ENCODE data around the gene COL16A1.

Gene COL16A1

DNA sequence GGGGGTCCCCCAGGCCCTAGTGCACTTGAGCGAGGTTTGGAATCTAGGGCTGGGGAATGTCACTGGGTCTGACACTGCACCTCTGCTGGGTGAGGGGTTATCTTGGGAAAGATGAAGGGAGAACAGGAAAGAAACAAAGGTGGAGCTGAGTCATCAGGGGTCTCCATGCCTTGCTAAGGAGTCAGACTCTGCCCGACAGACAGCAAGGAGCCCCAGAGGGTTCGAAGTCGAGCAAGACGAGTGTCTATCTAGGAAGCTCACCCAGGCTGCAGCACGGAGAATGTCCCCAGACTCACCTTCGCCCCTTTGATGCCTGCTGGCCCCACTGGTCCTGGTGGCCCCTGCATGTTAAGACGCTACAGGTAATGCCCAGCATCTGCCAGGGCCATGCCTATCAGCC is 18.0 kb downstream of the COL16A1 start:
- Histone ChIP-seq H3F3A (ENCODE audit: insufficient read depth, low read length) (no peaks in the 10 kb centered on the region), H3K27ac (ENCODE audit: low read length) (no peak overlapping the region), H3K9me3 (replicated peaks; ENCODE audit: insufficient read depth, low read length) (no peaks in the 10 kb centered on the region), H3K4me1 (ENCODE audit: low read length) (no peaks in the 10 kb centered on the region), H3K27me3 (replicated peaks; ENCODE audit: insufficient read depth, low read length) (peaks cover 96% of the 10 kb centered on the region), H3K9me2 (replicated peaks; ENCODE audit: insufficient read depth, low read length) (no peaks in the 10 kb centered on the region), H2AFZ (ENCODE audit: low read length) (no peak overlapping the region), H3K36me3 (replicated peaks; ENCODE audit: insufficient read depth, low read length) (no peaks in the 10 kb centered on the region), H3K79me2 (ENCODE audit: low read length) (no peaks in the 10 kb centered on the region), H3K4me3 (ENCODE audit: low read length) (no peak overlapping the region), H3K4me2 (ENCODE audit: low read depth, low read length) (no peak overlapping the region), H4K20me1 (ENCODE audit: insufficient read depth, low read length) (no peaks in the 10 kb centered on the region), H3K9ac (ENCODE audit: low read length) (no peak overlapping the region)
- TF ChIP-seq EZH2phosphoT487 (IDR thresholded peaks at IDR 0.05; ENCODE audit: low read length) (no peak), EZH2 (optimal IDR thresholded peaks at IDR 0.05; ENCODE audit: low read depth, low read length) (no peak)
- TF ChIP-seq, protein P1, sequence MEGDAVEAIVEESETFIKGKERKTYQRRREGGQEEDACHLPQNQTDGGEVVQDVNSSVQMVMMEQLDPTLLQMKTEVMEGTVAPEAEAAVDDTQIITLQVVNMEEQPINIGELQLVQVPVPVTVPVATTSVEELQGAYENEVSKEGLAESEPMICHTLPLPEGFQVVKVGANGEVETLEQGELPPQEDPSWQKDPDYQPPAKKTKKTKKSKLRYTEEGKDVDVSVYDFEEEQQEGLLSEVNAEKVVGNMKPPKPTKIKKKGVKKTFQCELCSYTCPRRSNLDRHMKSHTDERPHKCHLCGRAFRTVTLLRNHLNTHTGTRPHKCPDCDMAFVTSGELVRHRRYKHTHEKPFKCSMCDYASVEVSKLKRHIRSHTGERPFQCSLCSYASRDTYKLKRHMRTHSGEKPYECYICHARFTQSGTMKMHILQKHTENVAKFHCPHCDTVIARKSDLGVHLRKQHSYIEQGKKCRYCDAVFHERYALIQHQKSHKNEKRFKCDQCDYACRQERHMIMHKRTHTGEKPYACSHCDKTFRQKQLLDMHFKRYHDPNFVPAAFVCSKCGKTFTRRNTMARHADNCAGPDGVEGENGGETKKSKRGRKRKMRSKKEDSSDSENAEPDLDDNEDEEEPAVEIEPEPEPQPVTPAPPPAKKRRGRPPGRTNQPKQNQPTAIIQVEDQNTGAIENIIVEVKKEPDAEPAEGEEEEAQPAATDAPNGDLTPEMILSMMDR (IDR thresholded peaks at IDR 0.05; ENCODE audit: low read length), result no peak
- no peak for DNase-seq

DNA sequence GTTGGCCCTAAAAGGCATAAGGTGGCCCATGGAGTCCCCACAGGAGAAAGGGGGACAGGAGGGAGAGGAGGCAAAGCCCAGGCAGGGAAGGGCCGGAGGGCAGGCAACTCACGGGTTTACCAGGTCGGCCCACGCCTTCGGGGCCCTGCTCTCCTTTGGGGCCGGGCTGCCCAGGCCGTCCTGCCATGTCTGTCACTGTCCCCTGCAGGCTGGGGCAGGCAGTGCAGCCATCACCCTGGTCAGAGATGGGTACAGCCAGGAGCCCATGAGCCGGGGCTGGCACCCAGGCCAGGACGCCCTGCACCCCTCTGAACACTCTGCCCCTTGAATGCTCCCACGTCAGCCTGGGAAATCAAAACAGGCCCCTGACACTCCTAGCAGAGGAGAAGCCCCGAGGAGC is 19.8 kb downstream of the COL16A1 start:
- DNase-seq, result peak; percentile 16

DNA sequence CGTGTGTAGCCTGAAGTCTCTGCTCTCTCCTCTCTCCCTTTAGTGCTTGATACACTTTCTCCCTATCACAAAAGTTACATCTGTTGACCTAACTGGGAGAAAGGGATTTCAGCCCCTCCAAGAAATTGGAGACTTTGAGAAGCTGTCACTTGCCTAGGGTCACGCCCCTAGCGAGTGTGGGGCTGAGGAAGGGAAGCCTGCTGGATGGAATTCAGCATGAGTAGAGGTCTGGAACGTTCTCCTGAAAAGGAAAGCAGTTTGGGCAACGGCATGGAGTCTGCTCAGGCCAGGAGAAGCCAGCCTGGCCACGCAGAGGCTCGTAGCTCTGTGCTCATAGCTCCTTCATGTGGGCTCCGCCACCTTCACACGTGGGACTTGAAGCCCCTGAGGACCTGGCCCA is 22.4 kb downstream of the COL16A1 start:
- Histone ChIP-seq H2AFZ (ENCODE audit: low read length) (no peak overlapping the region), H3K4me2 (ENCODE audit: low read depth, low read length) (no peak overlapping the region), H3K9ac (ENCODE audit: low read length) (no peak overlapping the region), H3F3A (ENCODE audit: insufficient read depth, low read length) (no peaks in the 10 kb centered on the region), H3K4me3 (ENCODE audit: low read length) (no peak overlapping the region), H3K4me1 (ENCODE audit: low read length) (no peaks in the 10 kb centered on the region), H3K9me3 (replicated peaks; ENCODE audit: insufficient read depth, low read length) (no peaks in the 10 kb centered on the region), H4K20me1 (ENCODE audit: insufficient read depth, low read length) (no peaks in the 10 kb centered on the region), H3K27me3 (replicated peaks; ENCODE audit: insufficient read depth, low read length) (peaks cover 97% of the 10 kb centered on the region), H3K36me3 (replicated peaks; ENCODE audit: insufficient read depth, low read length) (no peaks in the 10 kb centered on the region), H3K9me2 (replicated peaks; ENCODE audit: insufficient read depth, low read length) (no peaks in the 10 kb centered on the region), H3K27ac (ENCODE audit: low read length) (no peak overlapping the region), H3K79me2 (ENCODE audit: low read length) (no peaks in the 10 kb centered on the region)
- DNase-seq, result no peak
- TF ChIP-seq, protein P1 (IDR thresholded peaks at IDR 0.05; ENCODE audit: low read length), result no peak
- TF ChIP-seq EZH2 (optimal IDR thresholded peaks at IDR 0.05; ENCODE audit: low read depth, low read length) (no peak), EZH2phosphoT487 (IDR thresholded peaks at IDR 0.05; ENCODE audit: low read length) (no peak)

More for the DNA sequence above, 19.8 kb downstream of the COL16A1 start:
- H2AFZ ChIP-seq (ENCODE audit: low read length), result no peak overlapping the region
- H3F3A ChIP-seq (ENCODE audit: insufficient read depth, low read length), result no peaks in the 10 kb centered on the region
- H3K4me2 ChIP-seq (ENCODE audit: low read depth, low read length), result no peak overlapping the region
- no peak overlapping the region for H3K4me3 ChIP-seq (ENCODE audit: low read length)
- H3K27ac ChIP-seq (ENCODE audit: low read length), result no peak overlapping the region
- H3K79me2 ChIP-seq (ENCODE audit: low read length), result no peaks in the 10 kb centered on the region
- H3K4me1 ChIP-seq (ENCODE audit: low read length), result no peaks in the 10 kb centered on the region
- no peaks in the 10 kb centered on the region for H3K9me3 ChIP-seq (replicated peaks; ENCODE audit: insufficient read depth, low read length)
- H3K27me3 ChIP-seq (replicated peaks; ENCODE audit: insufficient read depth, low read length), result peaks cover 97% of the 10 kb centered on the region
- H3K9ac ChIP-seq (ENCODE audit: low read length), result no peak overlapping the region
- H4K20me1 ChIP-seq (ENCODE audit: insufficient read depth, low read length), result no peaks in the 10 kb centered on the region
- H3K36me3 ChIP-seq (replicated peaks; ENCODE audit: insufficient read depth, low read length), result no peaks in the 10 kb centered on the region
- TF ChIP-seq, protein P1 (IDR thresholded peaks at IDR 0.05; ENCODE audit: low read length), result peak; percentile 55
- TF ChIP-seq EZH2 (optimal IDR thresholded peaks at IDR 0.05; ENCODE audit: low read depth, low read length), result no peak
- no peaks in the 10 kb centered on the region for H3K9me2 ChIP-seq (replicated peaks; ENCODE audit: insufficient read depth, low read length)

Data from MM.1S (cell line).